Gastrocnemius medialis (tissue), 4 donors: ENCODE results near the gene ABCF2. TPM values are rescaled to one million over a fixed set of nuclear protein-coding genes. Genes with fewer than 3 reads are reported as not detected.
A peak's percentile ranks its signal among the peaks of the same experiment; 100 is the strongest.

Experiments
- ATAC-seq, 2 donors: fragments of 150-250 bp; one replicate each; pipeline ENCODE4 v1.9.1; 2016
- DNase-seq, 2 donors: peaks; one replicate each; pipeline ENCODE4 v3.0.0-alpha.2; 2019
- H3K27ac ChIP-seq, 4 donors: fragments of 200-600 bp; sonication (generic); 1 replicate in 1 of 4; 2 replicates in 3 of 4; pipeline ENCODE4 v1.5.1; 2016 to 2018; ENCODE audit warnings: mild to moderate bottlenecking in 2 of 4, moderate library complexity in 1 of 4
- H3K27me3 ChIP-seq, 3 donors: fragments of 200-600 bp; sonication (generic) in 2 of 3; 1 replicate in 1 of 3; 2 replicates in 2 of 3; pipeline versions ENCODE4 v1.5.1 to v1.6.0; 2016 to 2019; ENCODE audit warnings: mild to moderate bottlenecking in 1 of 3, moderate library complexity in 1 of 3
- H3K36me3 ChIP-seq, 2 donors: fragments of 200-600 bp; sonication (generic) in 1 of 2; one replicate each; pipeline ENCODE4 v1.5.1; 2017 to 2018
- H3K4me1 ChIP-seq, 2 donors: fragments of 200-600 bp; sonication (generic) in 1 of 2; one replicate each; pipeline ENCODE4 v1.5.1; 2016 to 2017; ENCODE audit warnings: mild to moderate bottlenecking in 2 of 2
- H3K4me3 ChIP-seq, 4 donors: fragments of 200-600 bp; sonication (generic) in 3 of 4; 1 replicate in 1 of 4; 2 replicates in 3 of 4; pipeline ENCODE4 v1.5.1; 2016 to 2019; ENCODE audit warnings: mild to moderate bottlenecking in 2 of 4
- H3K9me3 ChIP-seq, 3 donors: fragments of 200-600 bp; sonication (generic) in 2 of 3; 1 replicate in 1 of 3; 2 replicates in 2 of 3; pipeline ENCODE4 v1.5.1; 2016 to 2019
- CTCF ChIP-seq, 5 experiments: fragments of 450-650 bp in 3 of 5; fragments of 200-600 bp in 2 of 5; sonication (generic) in 2 of 5; IDR thresholded peaks in 4 of 5; conservative IDR thresholded peaks in 1 of 5; 1 replicate in 4 of 5; 2 replicates in 1 of 5; pipeline ENCODE4 v1.5.1; 2016 to 2019; ENCODE audit warnings: antibody characterized with exemption in 5 of 5, mild to moderate bottlenecking in 3 of 5, moderate library complexity in 3 of 5
- POLR2A ChIP-seq, 2 donors: fragments of 450-650 bp; IDR thresholded peaks; one replicate each; pipeline ENCODE4 v1.6.1; 2017; ENCODE audit warnings: antibody characterized with exemption in 2 of 2, mild to moderate bottlenecking in 2 of 2, moderate library complexity in 2 of 2
- in situ Hi-C, 4 donors: fragments of 200-750 bp; cut with MboI; loops; one replicate each; pipeline versions ENCODE4 v1.15.0 to v1.8.0; 2017; ENCODE audit warnings: low sequenced_read_pairs in 4 of 4
- intact Hi-C: fragments of 100-400 bp; cut with DNase I; formaldehyde crosslinking; loops from one replicate; pipeline ENCODE4 v1.15.1; 2023; ENCODE audit warnings: low total_unique reads
- total RNA-seq, 4 donors: library from RNA; depleted of rRNA; stranded (reverse); fragments of >200 nt; gene quantifications; one replicate each; pipeline versions ENCODE4 v1.1.0 to v1.2.3, GENCODE V29; 2016

The ABCF2 gene
- total RNA-seq, 4 donors from 2014 or later, result 73.3 to 119 (median 96.3) TPM

- H3K4me3 ChIP-seq, result peak overlapping the region; percentile 64 to 94 (median 78)
- H3K27me3 ChIP-seq, result no peaks in the 10 kb centered on the region
- peak; percentile 12 to 22 for ATAC-seq
- intact Hi-C loops (loop anchor here (5.0 kb wide), 1 partner anchor 90 kb away; the partner anchor contains the start of gene NUB1), in situ Hi-C loops (no loop called here)
- peak in 1 of 2 donors; percentile 71 for DNase-seq
- no peaks in the 10 kb centered on the region for H3K36me3 ChIP-seq
- peak overlapping the region; percentile 92 to 100 (median 98) for H3K27ac ChIP-seq
- H3K4me1 ChIP-seq, result peaks cover 33 to 48% of the 10 kb centered on the region in 2 donors
- H3K9me3 ChIP-seq, result no peaks in the 10 kb centered on the region
- TF ChIP-seq CTCF (IDR thresholded peaks at IDR 0.05 in 4 of 5, conservative IDR thresholded peaks at IDR 0.05 in 1 of 5) (no peak), POLR2A (IDR thresholded peaks at IDR 0.05) (peak; percentile 54 to 71)
Observed at GRCh38 chr7:151251689-151252560, 24.9 kb upstream of the ABCF2 start.

GRCh38 chr7:151251328-151251688, 24.3 kb upstream of the ABCF2 start:
- DNase-seq, result peak in 1 of 2 donors; percentile 34
- TF ChIP-seq CTCF (IDR thresholded peaks at IDR 0.05 in 4 of 5, conservative IDR thresholded peaks at IDR 0.05 in 1 of 5) (no peak), POLR2A (IDR thresholded peaks at IDR 0.05) (no peak)
- intact Hi-C loops, result loop anchor here (5.0 kb wide), 1 partner anchor 91 kb away; the partner anchor contains the start of gene NUB1
- Histone ChIP-seq H3K9me3 (no peaks in the 10 kb centered on the region), H3K27me3 (no peaks in the 10 kb centered on the region), H3K36me3 (no peaks in the 10 kb centered on the region), H3K27ac (peak overlapping the region; percentile 92 to 100 (median 98)), H3K4me3 (peak overlapping the region; percentile 41 to 94 (median 66)), H3K4me1 (peaks cover 39 to 50% of the 10 kb centered on the region in 2 donors)
- in situ Hi-C loops, result no loop called here
- ATAC-seq, result no peak

GRCh38 chr7:151250181-151251132, 23.5 kb upstream of the ABCF2 start:
- no peak for DNase-seq
- peak overlapping the region; percentile 55 to 94 (median 76) for H3K4me3 ChIP-seq
- H3K9me3 ChIP-seq, result no peaks in the 10 kb centered on the region
- no peak for TF ChIP-seq POLR2A (IDR thresholded peaks at IDR 0.05)
- no peak for TF ChIP-seq CTCF (IDR thresholded peaks at IDR 0.05 in 4 of 5, conservative IDR thresholded peaks at IDR 0.05 in 1 of 5)
- intact Hi-C loops (loop anchor here (5.0 kb wide), 1 partner anchor 92 kb away; the partner anchor contains the start of gene NUB1), in situ Hi-C loops (no loop called here)
- ATAC-seq, result no peak
- H3K27ac ChIP-seq, result peak overlapping the region; percentile 92 to 100 (median 98)
- H3K36me3 ChIP-seq, result no peaks in the 10 kb centered on the region
- no peaks in the 10 kb centered on the region for H3K27me3 ChIP-seq
- H3K4me1 ChIP-seq, result peaks cover 45 to 59% of the 10 kb centered on the region in 2 donors

GRCh38 chr7:151249732-151250072, 22.7 kb upstream of the ABCF2 start:
- Histone ChIP-seq H3K27ac (peak overlapping the region; percentile 92 to 100 (median 98)), H3K4me1 (peaks cover 52 to 65% of the 10 kb centered on the region in 2 donors), H3K4me3 (peak overlapping the region; percentile 68 to 94 (median 85)), H3K27me3 (no peaks in the 10 kb centered on the region), H3K36me3 (no peaks in the 10 kb centered on the region), H3K9me3 (no peaks in the 10 kb centered on the region)
- DNase-seq (peak; percentile 76 to 86), ATAC-seq (peak; percentile 31 to 34)
- intact Hi-C loops (loop anchor here (5.0 to 10.0 kb wide), 6 partner anchors 93 to 885 kb away; partner anchors contain the start of genes ABCB8, FASTK, NUB1 and REPIN1), in situ Hi-C loops (no loop called here)
- TF ChIP-seq POLR2A (IDR thresholded peaks at IDR 0.05) (no peak), CTCF (IDR thresholded peaks at IDR 0.05 in 4 of 5, conservative IDR thresholded peaks at IDR 0.05 in 1 of 5) (no peak)
